Esophagus squamous epithelium (tissue), 5 donors: ENCODE data around the gene C11orf86. TPM values are rescaled to one million over a fixed set of nuclear protein-coding genes. Genes with fewer than 3 reads are reported as not detected.
"Not testable (repeated sequence)": the region's sequence is repeated elsewhere in the genome, so short reads cannot be mapped to it uniquely, and the experiment has no call there.

Source experiments
- DNase-seq: peaks from one replicate; lab custom pipeline; 2025; lab: John Stamatoyannopoulos, UW
- H3K27ac ChIP-seq, 4 donors: fragments of 200-600 bp; sonication (generic); one replicate each; pipeline ENCODE4 v1.5.1; 2016 to 2019; ENCODE audit warnings: mild to moderate bottlenecking in 1 of 4
- H3K27me3 ChIP-seq, 4 donors: fragments of 200-600 bp; sonication (generic); 1 replicate in 3 of 4; 2 replicates in 1 of 4; pipeline versions ENCODE4 v1.5.1 to v1.6.0; 2017 to 2021; ENCODE audit warnings: antibody characterized with exemption in 1 of 4
- H3K36me3 ChIP-seq, 3 donors: fragments of 200-600 bp; sonication (generic); one replicate each; pipeline ENCODE4 v1.5.1; 2016 to 2019
- H3K4me1 ChIP-seq, 3 donors: fragments of 200-600 bp; sonication (generic); one replicate each; pipeline ENCODE4 v1.5.1; 2017 to 2019
- H3K4me3 ChIP-seq, 4 donors: fragments of 200-600 bp; sonication (generic); 1 replicate in 3 of 4; 2 replicates in 1 of 4; pipeline ENCODE4 v1.5.1; 2016 to 2019; ENCODE audit warnings: mild to moderate bottlenecking in 2 of 4, moderate library complexity in 1 of 4
- H3K9me3 ChIP-seq, 3 donors: fragments of 200-600 bp; sonication (generic); one replicate each; pipeline ENCODE4 v1.5.1; 2016 to 2019
- CTCF ChIP-seq, 6 experiments: fragments of 450-650 bp in 4 of 6; fragments of 200-600 bp in 2 of 6; sonication (generic) in 2 of 6; IDR thresholded peaks; one replicate each; pipeline ENCODE4 v1.5.1; 2016 to 2019; ENCODE audit warnings: antibody characterized with exemption in 6 of 6, mild to moderate bottlenecking in 4 of 6, moderate library complexity in 4 of 6
- POLR2A ChIP-seq, 4 donors: fragments of 450-650 bp; IDR thresholded peaks; one replicate each; pipeline ENCODE4 v1.6.1; 2017; ENCODE audit warnings: antibody characterized with exemption in 4 of 4, mild to moderate bottlenecking in 4 of 4, moderate library complexity in 3 of 4
- WGBS, 2 donors: methylation state at CpG; one replicate each; pipeline ENCODE4 v1.1.5; 2018; 5-methylcytosine and 5-hydroxymethylcytosine counted together
- intact Hi-C: fragments of 100-400 bp; cut with DNase I; formaldehyde crosslinking; loops from one replicate; pipeline ENCODE4 v1.15.0; 2022
- total RNA-seq, 4 donors: library from RNA; depleted of rRNA; stranded (reverse); fragments of >200 nt; gene quantifications; one replicate each; pipeline ENCODE4 v1.1.0, GENCODE V29; 2016
- donor health status: DM: yes; HTN: yes; CAD: no.

The C11orf86 gene
- total RNA-seq, 4 donors from 2014 or later: not detected

DNA sequence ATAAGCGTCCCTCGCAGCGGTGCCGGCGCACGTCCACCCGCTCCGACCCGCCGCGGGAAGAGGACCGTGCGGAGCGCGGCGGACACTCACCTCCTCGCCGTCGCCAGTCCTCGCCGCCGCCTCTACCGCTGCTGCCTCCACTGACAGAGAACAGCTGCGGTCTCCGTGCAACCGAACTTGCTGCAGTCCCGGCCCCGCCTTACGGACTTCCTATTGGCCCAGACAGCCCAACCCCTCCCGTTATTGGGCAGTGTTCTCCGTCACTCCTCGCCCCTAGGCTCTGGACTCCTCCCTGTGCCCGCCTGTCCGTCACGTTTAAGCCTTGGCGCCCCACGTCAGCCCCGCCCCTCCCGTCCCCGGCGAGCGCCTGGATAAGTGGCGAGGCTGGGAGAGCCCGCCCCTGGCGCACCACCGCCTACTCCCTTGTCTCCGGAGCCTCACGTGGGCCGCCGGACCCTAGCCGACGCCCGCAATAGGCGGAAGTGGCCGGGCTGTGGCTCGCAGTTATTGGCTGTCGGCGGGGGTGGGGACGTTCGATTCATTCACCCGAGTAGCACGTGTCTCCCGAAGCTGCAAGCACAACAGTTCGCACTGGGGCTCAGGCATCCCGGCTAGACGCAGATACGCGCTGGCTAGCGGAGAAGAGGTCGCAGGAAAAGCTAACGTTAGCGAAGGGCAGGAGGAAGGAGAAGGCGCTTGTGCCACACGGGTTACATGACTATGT is 16.7 kb upstream of the C11orf86 start, which contains the start of gene PC:
Gene PC (minus strand): TSS at position 152 of the 724 bp plus-strand sequence. CDS start 86,224 bp downstream, outside the sequence.
- Histone ChIP-seq H3K9me3 (no peaks in the 10 kb centered on the region), H3K4me3 (peak within 1 kb of the TSS; percentile 54 to 91 (median 71)), H3K27ac (peak within 1 kb of the TSS; percentile 79 to 91 (median 87)), H3K4me1 (peaks cover 19 to 34% (median 20%) of the 10 kb centered on the region in 3 donors), H3K27me3 (no peaks in the 10 kb centered on the region), H3K36me3 (peaks cover 0 to 5% (median 0%) of the 10 kb centered on the region in 3 donors)
- WGBS, 2 donors: 1 to 10% methylated on average over 12 to 18 of the region's 74 CpGs
- intact Hi-C loops: no loop called here
- DNase-seq: peak; percentile 93
- TF ChIP-seq POLR2A (IDR thresholded peaks at IDR 0.05) (peak in 3 of 4 donors; percentile 83 to 90 (median 89)), CTCF (IDR thresholded peaks at IDR 0.05) (peak in 1 of 6 experiments; percentile 4)

DNA sequence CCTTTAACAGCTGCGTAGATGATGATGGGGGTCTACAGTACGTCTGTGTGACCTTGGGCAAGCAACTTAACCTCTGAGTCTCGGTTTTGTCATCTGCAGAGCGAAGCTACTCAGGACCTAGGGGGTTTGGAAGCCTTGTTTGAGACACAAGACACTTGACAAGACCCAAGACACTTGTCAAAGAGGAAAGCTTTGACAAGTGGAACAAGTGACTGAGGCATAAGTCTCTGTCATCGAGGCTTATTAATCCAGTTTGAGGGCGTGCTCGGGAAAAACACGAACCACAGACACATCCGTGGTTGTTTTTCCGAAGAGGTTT is 16.2 kb upstream of the C11orf86 start:
- no peaks in the 10 kb centered on the region for H3K9me3 ChIP-seq
- intact Hi-C loops: no loop called here
- H3K27ac ChIP-seq: peak overlapping the region; percentile 45 to 91 (median 80)
- H3K4me1 ChIP-seq: peaks cover 19 to 34% (median 20%) of the 10 kb centered on the region in 3 donors
- H3K27me3 ChIP-seq: no peaks in the 10 kb centered on the region
- H3K4me3 ChIP-seq: peak overlapping the region; percentile 4 to 91 (median 71)
- peaks cover 0 to 5% (median 0%) of the 10 kb centered on the region in 3 donors for H3K36me3 ChIP-seq
- WGBS, 2 donors: 28 to 43% methylated on average over 10 of the region's 10 CpGs
- DNase-seq: no peak
- TF ChIP-seq POLR2A (IDR thresholded peaks at IDR 0.05): no peak
- peak in 1 of 6 experiments; percentile 2 for TF ChIP-seq CTCF (IDR thresholded peaks at IDR 0.05)

DNA sequence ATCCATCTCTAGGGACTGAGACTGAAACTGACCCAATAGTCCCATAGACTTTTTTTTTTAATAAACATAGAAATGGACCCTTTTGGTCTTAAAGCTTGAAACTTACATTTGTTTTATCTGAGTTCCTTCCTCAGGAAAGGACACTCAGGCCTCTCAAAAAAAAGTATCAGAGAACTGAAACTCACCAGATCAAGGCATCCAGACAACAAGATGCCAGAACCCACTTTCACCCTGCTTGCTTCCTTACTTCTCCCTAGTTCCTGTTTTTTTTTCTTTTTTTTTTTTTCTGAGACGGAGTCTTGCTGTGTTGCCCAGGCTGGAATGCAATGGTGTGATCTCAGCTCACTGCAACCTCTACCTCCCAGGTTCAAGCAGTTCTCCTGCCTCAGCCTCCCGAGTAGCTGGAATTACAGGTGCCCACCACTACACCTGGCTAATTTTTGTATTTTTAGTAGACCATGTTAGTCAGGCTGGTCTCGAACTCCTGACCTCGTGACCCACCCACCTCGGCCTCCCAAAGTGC is 13.4 kb upstream of the C11orf86 start:
- intact Hi-C loops: not testable (repeated sequence)

GRCh38 chr11:66962247-66962646 is 12.9 kb upstream of the C11orf86 start:
- 60 to 80% methylated on average over 1 to 2 of the region's 2 CpGs for WGBS, 2 donors
- no peaks in the 10 kb centered on the region for H3K9me3 ChIP-seq
- TF ChIP-seq CTCF (IDR thresholded peaks at IDR 0.05) (no peak), POLR2A (IDR thresholded peaks at IDR 0.05) (no peak)

More for the DNA sequence above, 13.4 kb upstream of the C11orf86 start:
- peaks cover 18 to 26% (median 19%) of the 10 kb centered on the region in 3 donors for H3K4me1 ChIP-seq
- H3K27me3 ChIP-seq, DNase-seq, H3K36me3 ChIP-seq, H3K4me3 ChIP-seq, H3K9me3 ChIP-seq, H3K27ac ChIP-seq: not testable (repeated sequence)
- 67 to 72% methylated on average over 5 of the region's 5 CpGs for WGBS, 2 donors

DNA sequence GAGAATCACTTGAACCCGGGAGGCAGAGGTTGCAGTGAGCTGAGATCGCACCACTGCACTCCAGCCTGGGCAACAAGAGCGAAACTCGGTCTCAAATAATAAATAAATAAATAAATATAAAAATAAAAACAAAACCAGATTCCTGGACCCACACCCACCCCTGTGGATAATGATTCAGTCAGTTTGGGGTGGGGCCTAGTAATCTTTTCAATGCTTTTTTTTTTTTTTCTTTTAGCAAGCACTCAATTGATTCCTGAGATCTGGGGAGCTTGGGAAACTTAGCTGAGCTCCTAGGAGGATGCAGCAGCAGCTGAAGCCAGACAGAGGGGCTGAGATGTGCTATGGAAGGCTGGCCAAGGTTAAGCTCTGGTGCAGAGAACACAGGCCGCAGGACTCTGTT is 12.3 kb upstream of the C11orf86 start:
- TF ChIP-seq CTCF (IDR thresholded peaks at IDR 0.05): no peak
- TF ChIP-seq POLR2A (IDR thresholded peaks at IDR 0.05): no peak
- Histone ChIP-seq H3K36me3 (no peaks in the 10 kb centered on the region), H3K27me3 (no peaks in the 10 kb centered on the region), H3K4me3 (no peak overlapping the region), H3K27ac (no peak overlapping the region), H3K9me3 (no peaks in the 10 kb centered on the region), H3K4me1 (peaks cover 12 to 24% (median 15%) of the 10 kb centered on the region in 3 donors)
- WGBS, 2 donors: 86 to 92% methylated on average over 4 to 5 of the region's 5 CpGs
- DNase-seq: no peak
- intact Hi-C loops: no loop called here

More at GRCh38 chr11:66962247-66962646, 12.9 kb upstream of the C11orf86 start:
- peaks cover 14 to 24% (median 15%) of the 10 kb centered on the region in 3 donors for H3K4me1 ChIP-seq
- intact Hi-C loops: no loop called here
- no peaks in the 10 kb centered on the region for H3K27me3 ChIP-seq
- H3K27ac ChIP-seq: no peak overlapping the region
- DNase-seq: no peak
- H3K36me3 ChIP-seq: no peaks in the 10 kb centered on the region
- H3K4me3 ChIP-seq: no peak overlapping the region
